NT2/D1 (cell line): ENCODE results near the gene ZNF460.

Source experiments
- YY1 ChIP-seq: IDR thresholded peaks from 2 replicates; pipeline ENCODE4 v1.6.1; 2011; ENCODE audit not compliant: insufficient read length, insufficient read depth
- ZNF274 ChIP-seq: IDR thresholded peaks from 2 replicates; pipeline ENCODE4 v1.6.1; 2011; ENCODE audit warnings: mild to moderate bottlenecking, low read depth, low read length

GRCh38 chr19:57288373-57288772 is 8.1 kb downstream of the ZNF460 start:
- TF ChIP-seq YY1 (no peak), ZNF274 (no peak)
